ENCODE results near the gene AMFR.

Gene AMFR

DNA sequence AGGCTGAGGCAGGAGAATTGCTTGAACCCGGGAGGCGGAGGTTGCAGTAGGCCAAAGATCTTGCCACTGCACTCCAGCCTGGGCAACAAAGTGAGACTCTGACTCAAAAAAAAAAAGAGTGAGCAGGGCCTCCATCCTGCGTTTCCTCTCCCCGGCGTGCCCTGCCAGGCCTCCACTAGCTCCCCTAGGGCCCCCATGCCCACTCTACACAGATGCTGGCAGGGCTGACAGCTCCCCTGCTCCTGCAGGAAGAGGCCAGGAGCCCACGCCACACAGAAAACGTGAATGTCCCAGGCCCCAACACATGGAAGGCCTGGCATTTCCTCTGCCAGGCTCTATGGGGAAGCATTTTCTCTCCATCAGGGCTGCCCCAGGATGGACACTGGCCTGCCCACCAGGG lies 109.4 kb downstream of the AMFR start:
- ChIA-PET POLR2A (ENCODE audit: low non-redundant PET) (no interaction called here), CTCF (interaction anchor here (0.6 kb wide), 1 partner anchor 62 kb away, joined by 4 read pairs; no protein-coding TSS in a partner anchor)
- TF ChIP-seq, protein P1, sequence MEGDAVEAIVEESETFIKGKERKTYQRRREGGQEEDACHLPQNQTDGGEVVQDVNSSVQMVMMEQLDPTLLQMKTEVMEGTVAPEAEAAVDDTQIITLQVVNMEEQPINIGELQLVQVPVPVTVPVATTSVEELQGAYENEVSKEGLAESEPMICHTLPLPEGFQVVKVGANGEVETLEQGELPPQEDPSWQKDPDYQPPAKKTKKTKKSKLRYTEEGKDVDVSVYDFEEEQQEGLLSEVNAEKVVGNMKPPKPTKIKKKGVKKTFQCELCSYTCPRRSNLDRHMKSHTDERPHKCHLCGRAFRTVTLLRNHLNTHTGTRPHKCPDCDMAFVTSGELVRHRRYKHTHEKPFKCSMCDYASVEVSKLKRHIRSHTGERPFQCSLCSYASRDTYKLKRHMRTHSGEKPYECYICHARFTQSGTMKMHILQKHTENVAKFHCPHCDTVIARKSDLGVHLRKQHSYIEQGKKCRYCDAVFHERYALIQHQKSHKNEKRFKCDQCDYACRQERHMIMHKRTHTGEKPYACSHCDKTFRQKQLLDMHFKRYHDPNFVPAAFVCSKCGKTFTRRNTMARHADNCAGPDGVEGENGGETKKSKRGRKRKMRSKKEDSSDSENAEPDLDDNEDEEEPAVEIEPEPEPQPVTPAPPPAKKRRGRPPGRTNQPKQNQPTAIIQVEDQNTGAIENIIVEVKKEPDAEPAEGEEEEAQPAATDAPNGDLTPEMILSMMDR (conservative IDR thresholded peaks at IDR 0.05; ENCODE audit: low read depth): no peak

DNA sequence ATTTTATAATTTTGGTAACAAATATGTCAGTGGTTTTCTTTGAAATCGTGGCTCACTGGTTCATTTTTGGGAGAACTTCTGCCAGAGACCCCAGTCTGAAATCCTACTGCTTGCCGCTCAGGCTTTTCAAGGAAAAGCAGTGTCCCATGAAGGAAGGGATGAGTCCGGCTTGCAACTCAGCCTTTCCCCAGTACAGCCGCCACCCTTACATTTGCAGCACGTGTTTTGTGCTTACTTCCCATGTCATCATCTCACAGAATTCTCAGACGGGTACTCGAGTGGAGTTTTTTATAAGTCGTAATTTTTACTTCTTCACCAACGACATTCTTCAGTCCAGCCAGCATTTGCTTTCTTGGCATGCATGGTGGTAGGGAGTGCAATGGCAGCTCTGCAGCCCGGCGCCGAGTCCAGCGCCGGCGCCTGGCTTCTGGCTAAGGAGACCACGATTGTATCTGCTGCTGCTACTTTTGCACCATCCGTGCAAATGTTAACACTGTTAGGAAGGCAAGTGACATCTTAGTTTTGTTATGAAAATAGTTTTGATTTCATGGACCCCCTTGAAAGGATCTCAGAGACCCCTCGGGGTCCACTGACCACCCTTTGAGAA lies 111.0 kb downstream of the AMFR start:
- CTCF ChIA-PET: interaction anchor here (0.7 kb wide), 1 partner anchor 21 kb away, joined by 3 read pairs; no protein-coding TSS in a partner anchor
- DNase-seq (ENCODE audit: low spot score): no peak
- H3K27ac ChIP-seq: no peak overlapping the region
- POLR2A ChIA-PET (ENCODE audit: low non-redundant PET): no interaction called here
- TF ChIP-seq, protein P1 (conservative IDR thresholded peaks at IDR 0.05; ENCODE audit: low read depth): no peak

More for the DNA sequence above, 109.4 kb downstream of the AMFR start:
- no peak overlapping the region for H3K27ac ChIP-seq
- DNase-seq (ENCODE audit: low spot score): no peak

DNA sequence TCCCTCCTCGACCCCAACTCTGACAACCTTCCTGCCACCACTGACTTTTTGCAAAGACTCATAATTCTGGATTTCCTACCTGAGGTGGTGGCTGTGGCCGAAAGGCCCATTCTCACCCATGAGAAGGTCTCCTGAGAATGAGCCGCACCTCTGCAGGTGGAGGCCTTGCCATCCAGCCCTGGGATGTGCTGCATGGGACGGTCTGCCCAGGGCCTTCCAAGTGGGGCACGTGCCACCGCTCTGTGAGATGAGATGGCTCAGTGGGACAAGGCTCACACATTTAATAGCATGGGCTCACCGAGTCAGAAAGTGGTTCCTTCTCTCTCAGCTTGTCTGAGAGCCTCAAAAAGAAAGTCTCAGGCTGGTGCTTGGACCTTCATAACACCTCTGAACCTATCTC lies 112.8 kb downstream of the AMFR start:
- ChIA-PET POLR2A (ENCODE audit: low non-redundant PET) (no interaction called here), CTCF (no interaction called here)
- H3K27ac ChIP-seq: no peak overlapping the region
- DNase-seq (ENCODE audit: low spot score): no peak
- TF ChIP-seq, protein P1 (conservative IDR thresholded peaks at IDR 0.05; ENCODE audit: low read depth): no peak

DNA sequence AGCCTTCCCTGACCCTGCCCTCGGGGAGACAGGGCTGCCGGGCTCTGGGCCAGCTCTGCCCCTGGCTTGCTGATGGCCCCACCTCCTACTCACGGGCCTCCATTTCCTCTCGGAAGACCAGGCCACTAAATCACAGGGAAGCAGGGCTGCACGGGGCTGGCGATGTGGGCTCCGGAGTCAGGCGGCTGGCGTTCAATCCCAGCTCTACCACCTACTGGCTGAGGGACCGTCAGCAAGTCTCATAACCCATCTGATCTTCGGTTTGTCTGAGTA lies 113.4 kb downstream of the AMFR start:
- ChIA-PET CTCF (interaction anchor here (0.5 to 0.6 kb wide), 2 partner anchors 48 to 417 kb away, joined by 3 to 4 read pairs; no protein-coding TSS in a partner anchor), POLR2A (ENCODE audit: low non-redundant PET) (no interaction called here)
- H3K27ac ChIP-seq: no peak overlapping the region
- no peak for DNase-seq (ENCODE audit: low spot score)
- TF ChIP-seq, protein P1 (conservative IDR thresholded peaks at IDR 0.05; ENCODE audit: low read depth): no peak

All from RWPE1 (cell line).